COR-L47 (cell line): Measurements from ENCODE around the gene GPC6.

Source experiments
- DNase-seq: peaks from one replicate; lab custom pipeline; 2025; lab: John Stamatoyannopoulos, UW

GPC6 gene

DNA sequence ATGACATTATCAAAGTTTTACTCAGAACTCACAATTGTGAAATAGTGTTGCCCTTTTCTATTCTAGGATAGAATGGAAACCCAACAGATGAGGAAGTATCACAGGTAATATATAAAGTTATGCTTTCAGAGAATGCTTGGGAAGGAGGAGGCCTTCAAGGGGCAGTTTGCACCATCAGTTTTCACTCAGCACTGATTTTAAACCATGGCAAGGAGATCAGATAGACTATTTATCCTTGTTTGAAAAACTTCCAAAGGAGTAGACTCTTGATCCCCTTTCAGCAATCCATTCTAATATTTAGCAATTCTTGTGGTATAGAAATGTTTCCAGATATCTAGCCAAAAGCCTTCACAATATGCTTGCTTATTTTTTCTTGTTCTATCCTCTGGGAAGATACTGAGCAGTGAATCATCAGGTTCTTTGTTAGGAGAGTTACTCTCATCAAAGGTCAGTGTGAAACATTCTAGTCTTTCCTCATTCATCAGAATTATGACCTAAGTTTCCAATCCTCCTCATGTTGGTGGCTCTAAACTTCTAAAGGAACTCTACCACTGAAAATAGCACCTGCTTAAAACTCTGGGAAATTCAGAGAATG, 3.8 kb downstream of the GPC6 start:
- DNase-seq, result no peak

DNA sequence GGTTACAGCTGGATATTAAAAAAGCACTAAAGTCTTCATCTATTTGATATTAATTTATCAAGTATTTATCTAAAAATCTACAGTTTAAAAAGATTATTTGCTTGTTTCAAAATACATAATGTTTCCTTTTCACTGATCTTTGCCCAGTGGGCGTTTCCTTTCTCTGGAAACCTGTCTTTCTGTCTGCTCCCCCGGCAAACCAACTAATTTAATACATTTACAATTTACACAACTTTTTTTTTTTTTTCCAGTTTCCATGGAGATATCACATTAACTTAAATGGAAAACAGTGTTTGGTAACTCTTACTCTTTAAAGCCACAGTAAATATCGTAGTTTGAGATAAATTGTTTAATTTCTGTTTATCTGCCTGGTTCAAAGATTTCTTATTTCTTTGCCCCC, 5.3 kb downstream of the GPC6 start:
- no peak for DNase-seq

DNA sequence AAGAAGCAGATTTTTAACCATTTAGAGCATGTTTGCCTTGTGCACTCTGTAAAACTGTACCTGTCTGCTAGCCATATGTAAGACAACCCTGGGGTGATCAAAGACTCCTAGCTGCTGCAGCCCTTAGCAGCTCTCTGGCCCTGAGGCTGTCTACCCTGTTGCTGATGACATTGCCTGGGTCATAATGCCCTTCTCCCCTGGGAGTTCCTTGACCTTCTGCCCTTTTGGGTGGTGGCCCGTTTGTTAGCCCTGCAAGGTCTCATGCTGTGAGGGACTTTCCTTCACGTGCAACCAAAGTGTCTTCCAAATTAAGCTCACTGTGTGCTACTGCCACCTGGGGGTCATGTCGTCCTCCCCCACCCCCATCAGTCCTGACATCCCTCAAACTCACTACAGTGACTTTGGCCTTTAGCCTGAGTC, 7.4 kb downstream of the GPC6 start:
- no peak for DNase-seq

DNA sequence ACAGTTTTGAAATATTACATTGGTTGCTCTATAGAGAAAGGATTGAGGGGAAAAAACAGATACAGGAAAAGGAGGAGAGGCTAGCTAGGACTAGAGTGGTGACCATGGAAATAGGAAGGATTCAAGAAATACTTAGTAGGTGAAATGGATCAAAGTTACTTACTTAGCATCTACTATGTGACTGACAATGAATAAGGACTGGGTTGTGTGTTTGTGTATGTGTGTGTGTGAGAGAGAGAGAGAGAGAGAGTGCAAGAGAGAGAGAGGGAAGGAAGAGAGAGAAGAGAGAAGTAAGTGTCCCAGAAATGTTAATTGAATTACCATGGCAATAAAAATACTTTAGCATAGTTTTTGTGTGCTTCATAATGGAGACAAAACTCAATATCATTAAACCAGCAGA, 7.9 kb downstream of the GPC6 start:
- DNase-seq, result no peak

DNA sequence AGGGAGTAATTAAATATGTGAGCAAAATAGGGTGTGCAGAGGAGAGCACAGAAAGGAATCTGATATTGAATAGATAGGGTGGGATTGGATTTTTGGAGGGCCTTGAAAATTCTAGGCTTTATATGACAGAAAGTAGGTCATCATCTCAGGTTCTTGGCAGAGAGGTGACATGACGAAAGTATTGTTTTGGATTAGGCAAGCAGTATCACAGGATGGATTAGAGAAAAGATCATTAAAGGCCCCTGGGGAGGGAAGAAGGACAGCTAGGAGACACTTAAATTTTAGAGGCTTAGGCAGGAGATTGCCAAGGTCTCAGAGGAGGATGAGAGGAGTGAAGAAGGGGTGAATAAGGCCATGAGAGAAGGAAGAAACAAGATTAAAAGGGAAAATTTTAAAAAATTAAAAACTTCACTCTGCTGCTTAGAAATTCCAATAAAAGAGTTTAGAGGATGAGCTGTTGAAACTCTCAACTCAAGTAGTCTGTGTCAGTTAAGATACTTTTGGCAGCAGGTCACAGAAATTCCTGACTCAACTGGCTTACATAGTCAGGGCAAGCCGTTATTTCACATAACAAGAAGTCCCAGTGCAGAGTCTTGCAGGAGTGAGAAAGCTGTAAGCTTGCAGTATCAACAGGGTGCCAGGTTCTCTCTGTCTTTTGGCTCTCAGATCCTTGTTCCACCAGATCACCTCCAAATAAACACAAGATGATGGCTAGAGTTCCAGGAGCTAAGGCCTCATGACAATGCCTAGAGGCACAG, 8.8 kb downstream of the GPC6 start:
- DNase-seq, result no peak

DNA sequence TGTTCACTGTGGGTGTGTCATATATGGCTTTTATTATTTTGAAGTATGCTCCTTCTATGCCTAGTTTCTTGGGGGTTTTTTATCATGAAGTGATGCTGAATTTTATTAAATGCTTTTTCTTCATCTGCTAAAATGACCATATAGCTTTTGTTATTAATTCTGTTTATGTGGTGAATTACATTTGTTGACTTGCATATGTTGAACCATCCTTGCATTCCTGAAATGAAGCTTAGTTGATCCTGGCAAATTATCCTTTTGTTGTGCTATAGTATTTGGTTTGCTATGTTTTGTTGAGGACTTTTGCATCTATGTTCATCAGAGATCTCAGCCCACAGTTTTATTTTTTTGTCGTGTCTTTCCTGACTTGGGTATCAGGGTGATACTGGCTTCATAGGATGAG, 12.1 kb downstream of the GPC6 start:
- DNase-seq, result no peak

DNA sequence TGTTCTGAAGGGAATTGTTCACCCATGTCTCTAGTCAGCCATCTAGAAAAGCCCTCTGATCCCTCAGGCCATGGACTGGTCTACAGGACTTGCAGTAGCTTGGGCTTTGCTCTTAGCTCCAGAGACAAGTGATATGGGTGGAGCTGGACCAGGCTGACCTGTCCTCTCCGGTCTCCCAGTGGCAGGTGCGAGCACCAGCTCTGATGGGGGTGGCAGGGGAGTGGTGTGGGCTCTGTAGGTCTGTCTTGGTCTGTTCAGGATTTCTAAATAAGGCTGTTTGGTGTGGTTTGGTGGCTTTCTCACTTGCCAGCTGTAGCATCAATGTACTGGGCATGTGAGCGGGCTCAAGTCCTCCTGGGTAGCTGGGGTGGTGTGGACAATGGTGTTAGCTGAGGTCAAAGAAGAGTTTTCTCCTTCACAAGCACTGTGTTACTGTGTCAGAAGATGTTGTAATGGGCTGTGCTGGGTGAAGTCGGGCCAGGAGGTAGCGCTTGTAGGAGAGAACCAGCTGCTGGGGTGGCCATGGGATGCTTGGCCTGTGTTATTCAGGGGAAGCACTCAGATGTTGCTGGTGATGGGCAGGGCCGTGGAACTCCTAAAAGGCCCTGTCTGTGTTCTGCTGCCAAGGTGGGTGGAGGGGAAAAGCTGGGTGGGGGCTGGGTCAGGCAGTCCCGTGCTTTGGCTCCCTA, 16.9 kb downstream of the GPC6 start:
- DNase-seq, result no peak

DNA sequence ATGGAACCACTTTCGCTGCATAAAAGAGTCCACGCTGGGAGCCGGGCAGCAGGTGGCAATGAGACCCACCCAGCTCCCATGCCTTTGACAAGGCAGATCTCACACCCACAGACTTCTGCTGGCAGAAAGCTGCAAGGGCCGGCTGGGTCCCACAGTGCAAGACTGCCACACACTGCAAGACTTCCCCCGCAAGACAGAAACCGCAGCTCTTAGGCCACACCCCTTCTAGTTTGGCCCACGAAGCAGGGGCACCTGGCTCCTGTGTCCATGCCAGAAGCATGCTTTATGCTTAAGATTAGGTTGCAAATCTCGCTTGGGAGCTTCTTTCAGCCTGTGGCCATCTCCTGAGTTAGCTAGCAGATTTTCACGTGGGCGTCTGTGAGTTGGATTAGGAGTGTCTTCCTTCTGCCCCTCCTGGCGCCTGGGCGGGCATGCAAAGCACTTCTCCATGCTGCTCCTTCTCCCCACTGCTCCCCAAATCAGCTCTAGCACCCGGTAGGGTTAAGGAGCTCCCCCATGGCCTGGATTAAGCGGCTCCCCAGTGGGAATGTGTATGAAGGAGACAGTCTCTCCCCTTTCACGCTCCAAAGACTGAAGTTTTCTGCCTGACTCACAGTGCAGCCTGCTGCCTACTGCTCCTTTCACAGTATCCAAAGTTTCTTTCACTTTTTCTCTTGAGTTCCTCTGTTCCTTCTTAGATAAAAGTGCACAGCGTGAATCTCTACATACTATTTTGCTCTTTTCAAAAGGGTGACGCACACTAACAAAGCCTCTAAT, 17.7 kb downstream of the GPC6 start:
- DNase-seq, result no peak

DNA sequence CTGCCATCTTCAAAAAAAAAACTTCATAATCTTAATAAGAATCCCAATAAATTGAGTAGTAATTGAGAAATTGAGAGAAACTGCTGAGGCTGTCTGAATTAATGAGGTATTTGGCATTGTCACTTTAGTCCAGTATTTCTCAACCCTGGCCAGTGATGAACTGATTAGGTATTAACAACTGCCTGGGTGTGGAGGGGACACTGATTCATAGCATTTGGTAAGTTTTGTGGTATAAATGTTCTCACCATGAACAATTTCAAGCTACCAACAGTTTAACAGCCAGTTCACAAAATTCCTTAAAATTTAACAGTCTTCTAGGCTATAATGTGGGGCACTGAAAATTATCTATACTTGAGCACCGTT, 18.3 kb downstream of the GPC6 start:
- DNase-seq, result no peak

DNA sequence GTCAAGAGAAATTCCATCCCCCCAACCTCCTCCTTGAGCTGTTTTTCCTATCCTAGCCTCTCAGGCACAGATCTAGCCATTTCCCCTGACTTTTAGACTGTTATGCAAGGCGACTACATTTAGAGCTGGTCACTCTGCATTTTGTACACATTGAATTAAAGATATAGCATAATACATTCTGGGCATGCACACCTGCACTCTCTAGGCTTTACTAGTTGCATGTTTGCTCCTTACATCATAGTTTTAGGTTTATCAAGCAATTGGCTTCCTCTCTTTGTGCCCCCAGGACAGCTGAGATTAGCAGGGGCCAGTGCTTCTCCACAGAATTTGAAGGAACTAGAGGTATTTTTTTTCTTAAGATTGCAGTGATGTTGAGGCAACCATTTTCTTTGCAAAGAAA, 19.5 kb downstream of the GPC6 start:
- no peak for DNase-seq

DNA sequence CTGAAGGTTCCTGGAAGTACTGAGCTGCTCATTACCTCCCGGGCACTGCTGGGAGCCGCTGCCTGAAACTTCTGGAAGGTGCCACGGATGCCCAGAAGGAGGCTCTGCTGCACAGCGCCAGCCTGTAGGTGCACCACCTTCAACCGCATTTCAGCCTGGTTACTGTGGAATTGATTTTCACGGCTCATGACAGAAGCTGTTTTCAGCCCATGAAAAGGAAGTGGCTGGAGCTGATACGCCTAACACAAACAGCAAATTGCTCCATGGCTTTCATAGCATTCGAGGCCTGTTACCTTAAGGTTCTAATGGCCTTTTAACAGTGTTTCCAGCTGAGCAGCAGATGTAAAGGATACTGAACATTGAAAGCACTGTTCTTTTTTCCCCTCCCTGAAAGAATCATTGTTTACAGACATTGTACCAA, 22.0 kb downstream of the GPC6 start:
- DNase-seq, result peak; percentile 65

DNA sequence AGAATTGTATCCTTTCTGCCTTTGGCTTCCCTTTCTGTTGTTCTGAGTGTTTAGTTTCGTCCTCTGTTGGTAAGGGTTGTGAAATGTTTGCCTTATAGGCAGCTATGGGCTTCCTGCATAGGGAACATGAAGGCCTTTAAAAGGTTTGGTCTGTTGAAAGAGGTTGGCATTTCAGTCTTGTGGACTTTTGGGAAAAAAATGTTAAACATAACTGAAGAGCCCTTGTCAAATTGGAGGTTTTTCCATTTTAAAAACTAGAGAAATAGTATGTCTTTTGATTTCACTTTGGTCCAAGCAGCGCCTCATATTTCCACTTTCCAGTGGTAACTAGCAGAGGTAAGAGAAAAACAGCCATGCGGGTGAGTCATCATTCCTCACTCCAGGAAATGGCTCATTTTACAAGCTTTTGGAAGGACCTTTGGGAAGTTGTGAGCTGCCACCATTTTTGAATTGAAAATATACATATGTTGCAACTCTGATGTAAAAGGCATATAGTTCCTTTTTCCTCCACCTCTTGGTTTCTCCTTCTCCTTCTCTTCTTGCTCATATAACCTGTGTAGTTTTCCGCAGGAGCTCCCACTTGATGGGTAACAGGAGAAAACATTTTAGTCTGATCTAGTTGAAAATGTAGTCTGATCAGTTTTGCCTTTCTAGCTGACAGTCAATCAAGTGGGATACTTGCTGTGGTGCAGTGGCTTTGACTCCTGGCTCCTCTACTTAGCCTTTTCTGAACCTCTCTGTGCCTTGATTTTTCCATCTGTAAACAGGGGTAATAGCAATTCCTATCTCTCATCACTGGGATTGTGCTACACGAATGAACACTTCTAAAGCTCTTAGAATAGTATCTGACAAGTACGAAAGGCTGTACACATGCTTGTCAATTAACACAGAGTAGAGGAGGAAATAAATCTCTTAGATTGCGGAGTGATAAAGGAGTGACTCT, 23.0 kb downstream of the GPC6 start:
- no peak for DNase-seq

DNA sequence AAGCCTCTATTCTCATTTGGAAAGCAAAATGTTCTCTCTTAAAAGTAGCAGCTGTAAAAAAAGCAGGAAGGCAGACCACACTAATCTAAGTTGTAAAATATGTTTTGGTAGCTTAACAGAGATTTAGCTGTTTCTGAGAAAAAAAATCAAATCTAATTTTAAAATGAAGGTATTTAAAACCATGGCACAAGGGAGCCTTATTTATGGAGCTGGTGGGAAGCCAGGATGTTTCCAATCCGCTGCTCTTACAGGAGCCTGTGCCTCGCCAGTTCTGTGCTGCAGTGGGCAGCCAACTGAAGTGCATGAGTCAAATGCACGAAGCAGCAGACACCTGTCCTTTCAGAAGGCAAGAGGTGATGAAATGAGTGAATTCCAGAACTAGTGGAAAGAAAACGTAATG, 28.2 kb downstream of the GPC6 start:
- no peak for DNase-seq

DNA sequence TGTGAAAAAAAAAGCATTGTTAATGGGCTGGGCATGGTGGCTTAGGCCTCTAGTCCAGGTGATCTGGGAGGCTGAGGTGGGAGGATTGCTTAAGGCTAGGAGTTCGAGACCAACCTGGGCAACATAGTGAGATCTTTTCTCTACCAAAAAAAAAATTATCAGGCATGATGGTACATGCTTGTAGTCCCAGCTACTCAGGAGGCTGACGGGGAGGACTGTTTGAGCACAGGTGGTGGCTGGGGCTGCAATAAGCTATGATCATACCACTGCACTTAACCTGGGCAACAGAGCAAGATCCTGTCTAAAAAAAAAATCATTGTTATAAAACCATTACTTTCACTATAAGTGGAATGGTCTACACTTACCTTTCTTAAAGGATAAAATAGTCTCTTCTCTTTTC, 30.4 kb downstream of the GPC6 start:
- DNase-seq, result no peak

DNA sequence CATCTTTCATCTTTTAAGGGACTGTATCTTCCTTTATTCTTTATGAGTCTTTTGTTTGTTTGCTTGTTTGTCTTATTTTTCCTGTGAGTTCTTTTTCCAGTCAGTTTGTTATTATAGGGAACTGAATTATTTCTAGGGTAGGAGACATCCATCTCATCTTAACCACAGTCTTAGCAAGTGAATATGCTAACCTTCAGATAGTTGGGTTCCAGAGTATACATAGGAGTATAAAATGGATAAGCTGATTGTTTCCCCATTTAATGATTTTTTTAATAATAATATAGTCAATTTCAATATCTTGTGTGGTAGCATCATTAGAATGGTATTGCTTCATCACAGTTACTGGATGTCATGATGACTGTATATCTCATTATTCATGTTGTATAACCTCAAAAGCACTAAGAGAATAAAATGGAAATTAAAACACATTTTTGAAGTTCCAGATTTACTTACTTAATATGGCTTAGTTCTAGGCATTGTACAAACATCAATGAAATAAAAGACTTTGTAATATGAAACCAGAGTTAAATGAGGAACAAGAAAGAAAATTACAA, 33.0 kb downstream of the GPC6 start:
- DNase-seq, result no peak

DNA sequence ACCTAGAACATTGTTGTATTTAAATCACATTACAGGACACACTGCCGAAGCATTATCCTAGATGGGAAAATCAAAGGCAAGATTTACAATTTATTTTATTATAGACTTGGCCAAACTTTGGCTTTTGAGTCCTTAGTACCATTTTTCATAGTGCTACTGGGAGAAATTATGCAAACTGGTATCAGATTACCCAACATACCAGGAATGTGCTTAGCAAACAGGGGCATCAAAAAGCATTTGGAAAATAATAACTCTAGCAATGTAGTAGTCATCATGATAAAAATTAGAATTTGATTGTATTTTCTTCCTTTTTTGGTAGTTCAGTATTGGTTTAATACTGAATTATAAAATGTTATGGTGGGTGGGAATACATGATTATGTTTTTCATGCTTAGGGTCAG, 34.0 kb downstream of the GPC6 start:
- no peak for DNase-seq

DNA sequence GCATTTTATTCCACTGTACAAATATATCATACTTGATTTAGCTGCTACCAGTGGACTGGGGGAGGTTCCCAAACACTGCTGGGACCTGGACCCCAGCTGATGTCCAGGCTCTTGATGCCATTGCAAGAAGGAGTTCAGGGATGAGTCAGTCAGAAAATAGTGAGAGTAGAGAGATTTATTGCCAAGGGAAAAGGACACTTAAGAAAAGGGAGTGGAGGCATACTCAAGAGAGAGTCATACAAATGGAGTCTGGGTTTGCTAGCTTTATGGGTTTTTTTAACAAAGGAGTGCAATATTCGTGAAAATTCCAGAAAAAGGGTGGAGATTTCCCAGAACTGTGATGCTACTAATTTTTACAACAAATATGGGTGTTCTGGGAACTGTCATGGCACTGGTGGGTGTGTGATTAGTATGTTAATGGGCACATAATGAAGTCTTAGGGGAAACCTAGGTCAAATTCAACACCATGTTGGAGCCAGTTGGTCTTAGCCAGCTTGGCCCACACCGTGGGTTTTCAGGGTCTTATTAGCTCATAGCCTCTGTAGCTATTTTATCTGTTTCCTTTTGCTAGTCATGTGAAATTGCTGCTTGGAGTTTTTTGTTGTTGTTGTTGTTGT, 36.2 kb downstream of the GPC6 start:
- no peak for DNase-seq

DNA sequence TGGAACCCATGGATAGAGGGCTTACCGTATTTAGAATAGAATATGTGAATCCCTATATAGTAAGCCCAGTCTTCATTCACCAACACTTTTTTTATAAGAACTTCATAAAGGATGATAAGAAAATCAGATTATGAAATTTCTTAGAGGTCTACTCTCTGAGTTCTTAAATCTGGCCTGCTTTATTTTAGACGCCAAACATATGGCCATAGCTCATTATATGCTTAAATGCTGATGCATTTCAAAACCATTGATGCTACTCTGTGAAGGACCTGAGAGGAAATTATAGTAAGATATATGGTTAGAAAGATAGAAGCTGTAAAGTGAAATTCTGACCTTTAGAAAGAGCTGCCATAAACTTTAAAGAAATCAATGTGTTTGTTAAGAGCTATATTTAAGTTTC, 38.3 kb downstream of the GPC6 start:
- no peak for DNase-seq

DNA sequence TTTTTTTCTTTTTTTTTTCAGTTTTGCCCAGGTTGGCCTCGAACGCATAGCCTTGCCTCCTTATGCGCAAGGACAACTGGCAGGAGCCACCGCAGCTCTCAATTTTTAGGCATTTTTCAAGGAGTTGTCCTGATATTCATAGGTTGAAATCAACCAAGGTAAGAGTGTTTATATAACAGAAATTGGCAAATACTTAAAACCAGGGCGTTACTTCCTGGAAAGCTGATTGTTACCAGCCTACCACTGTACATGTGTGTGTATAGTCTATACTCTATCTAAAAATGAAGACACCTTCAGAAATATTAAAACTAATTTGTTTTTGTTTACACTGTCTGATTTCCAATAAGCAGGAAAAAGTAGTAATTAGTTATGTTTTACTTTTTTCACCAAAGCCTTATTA, 39.2 kb downstream of the GPC6 start:
- DNase-seq, result no peak

DNA sequence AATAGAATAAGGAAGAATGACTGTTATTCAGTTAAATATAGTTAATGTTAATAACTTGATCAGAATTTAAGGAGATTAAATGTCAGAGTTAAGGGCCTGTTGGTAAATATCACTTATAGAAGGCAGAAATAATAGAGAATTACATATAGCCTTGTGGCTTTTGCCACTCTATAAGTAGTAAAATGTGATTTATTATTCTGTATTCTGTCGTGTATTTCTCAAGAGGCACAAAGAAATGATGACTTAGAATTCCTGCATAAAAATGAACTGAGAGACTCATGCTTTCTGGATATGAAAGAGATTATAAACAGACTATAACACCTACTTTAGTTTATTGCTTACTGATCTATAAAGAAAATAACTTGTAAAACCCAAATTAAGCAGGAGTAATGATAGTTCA, 40.1 kb downstream of the GPC6 start:
- DNase-seq, result no peak
